Pancreas (tissue), 10 donors: ENCODE data around the gene MC2R. TPM values are rescaled to one million over a fixed set of nuclear protein-coding genes. Genes with fewer than 3 reads are reported as not detected.

ENCODE experiments used
- ATAC-seq, 4 donors: fragments of 200-7000 bp; cut with Tn5 transposase; one replicate each; pipeline versions ENCODE4 v1.8.0 to v1.9.1; 2020; ENCODE audit warnings: mild to moderate bottlenecking in 4 of 4, moderate library complexity in 4 of 4
- DNase-seq, 6 donors: peaks; one replicate each; pipeline ENCODE4 v3.0.0-alpha.2; 2020
- FAIRE-seq: peaks from 2 replicates; lab custom pipeline; 2012; peaks lifted over from hg19 to GRCh38; lab: Jason Lieb, UNC
- H3K27ac ChIP-seq, 4 donors: fragments of 200-600 bp; sonication (generic); 1 replicate in 3 of 4; 2 replicates in 1 of 4; pipeline versions ENCODE4 v1.5.0 to v1.8.0; 2020
- H3K27me3 ChIP-seq, 4 donors: fragments of 200-600 bp; one replicate each; pipeline ENCODE4 v1.8.0; 2021
- H3K36me3 ChIP-seq, 3 donors: fragments of 200-600 bp; sonication (generic) in 1 of 3; one replicate each; pipeline versions ENCODE4 v1.5.0 to v1.8.0; 2020 to 2021
- H3K4me1 ChIP-seq, 3 donors: fragments of 200-600 bp; one replicate each; pipeline ENCODE4 v1.8.0; 2021
- H3K4me3 ChIP-seq, 4 donors: fragments of 200-600 bp; sonication (generic) in 2 of 4; one replicate each; pipeline versions ENCODE4 v1.5.0 to v1.8.0; 2020 to 2021
- H3K9me3 ChIP-seq, 4 donors: fragments of 200-600 bp; one replicate each; pipeline ENCODE4 v1.8.0; 2021
- CTCF ChIP-seq, 4 donors: fragments of 200-600 bp; sonication (generic) in 3 of 4; IDR thresholded peaks; one replicate each; pipeline versions ENCODE4 v1.5.0 to v1.8.0; 2021; ENCODE audit warnings: antibody characterized with exemption in 4 of 4
- WGBS, 2 donors: extraction: QIAGEN DNeasy Blood & Tissue Kit; methylation state at CpG; one replicate each; pipeline ENCODE4 v1.1.7; 2013; 5-methylcytosine and 5-hydroxymethylcytosine counted together
- intact Hi-C, 3 donors: fragments of 100-400 bp; cut with DNase I; formaldehyde crosslinking; loops; one replicate each; pipeline versions ENCODE4 v1.11.1 to v1.14.2; 2022
- polyA plus RNA-seq, 2 donors: library from polyadenylated mRNA; stranded (reverse); fragments of 200-250 nt; gene quantifications; one replicate each; pipeline ENCODE4 v1.2.3, GENCODE V29; 2013
- total RNA-seq, 6 donors: library from RNA; stranded (reverse); fragmentation: NEBNext Ultra II Directional in 4 of 6; extraction: Animal tissue kit (Norgen Biotek cat#: 25700) in 4 of 6; gene quantifications; one replicate each; pipeline versions ENCODE4 v1.2.1 to v1.2.4, GENCODE V29; 2021 to 2023
- donor health status: healthy with polysubstance abuse.
- donor health status: DM: no; HTN: no; CAD: no; lungs with moderate emphysema.
- donor health status: DM: no; HTN: no; CAD: no.
- donor health status: control.
- donor health status: control.
- donor health status: Bipolar disorder and iron deficiency.
- donor health status: DM: yes; HTN: yes; CAD: no.
- donor health status: DM: no; HTN: no; CAD: no.
- donor health status: DM: no; HTN: no; CAD: no.
- donor health status: DM: yes; HTN: yes; CAD: no.

The MC2R gene
- total and polyA plus RNA-seq, 8 donors, result not detected

GRCh38 chr18:13900633-13901032 lies 14.7 kb downstream of the MC2R start:
- intact Hi-C loops, result no loop called here
- TF ChIP-seq CTCF (IDR thresholded peaks at IDR 0.05), result no peak
- Histone ChIP-seq H3K27me3 (no peaks in the 10 kb centered on the region), H3K36me3 (no peaks in the 10 kb centered on the region), H3K4me1 (no peaks in the 10 kb centered on the region), H3K9me3 (no peaks in the 10 kb centered on the region), H3K4me3 (no peak overlapping the region), H3K27ac (no peak overlapping the region)
- 8 to 13% methylated on average over 1 of the region's 1 CpG for WGBS, 2 donors
- no peak for DNase-seq
- ATAC-seq, result no peak
- no peak for FAIRE-seq

GRCh38 chr18:13895505-13896033 lies 19.8 kb downstream of the MC2R start:
- WGBS, 2 donors, result 43 to 49% methylated on average over 6 of the region's 6 CpGs
- FAIRE-seq, result no peak
- H3K4me3 ChIP-seq, result no peak overlapping the region
- DNase-seq, result no peak
- intact Hi-C loops, result no loop called here
- no peak for ATAC-seq
- H3K27me3 ChIP-seq, result no peaks in the 10 kb centered on the region
- H3K27ac ChIP-seq, result no peak overlapping the region
- no peaks in the 10 kb centered on the region for H3K9me3 ChIP-seq
- no peak for TF ChIP-seq CTCF (IDR thresholded peaks at IDR 0.05)
- H3K4me1 ChIP-seq, result no peaks in the 10 kb centered on the region
- H3K36me3 ChIP-seq, result no peaks in the 10 kb centered on the region

GRCh38 chr18:13894531-13894930 lies 20.8 kb downstream of the MC2R start:
- Histone ChIP-seq H3K4me1 (no peaks in the 10 kb centered on the region), H3K4me3 (no peak overlapping the region), H3K9me3 (no peaks in the 10 kb centered on the region), H3K27ac (no peak overlapping the region), H3K27me3 (no peaks in the 10 kb centered on the region), H3K36me3 (no peaks in the 10 kb centered on the region)
- DNase-seq (no peak), FAIRE-seq (no peak), ATAC-seq (no peak)
- intact Hi-C loops, result no loop called here
- no peak for TF ChIP-seq CTCF (IDR thresholded peaks at IDR 0.05)
- 44 to 58% methylated on average over 5 of the region's 5 CpGs for WGBS, 2 donors

GRCh38 chr18:13893418-13893760 lies 21.9 kb downstream of the MC2R start:
- no peak for ATAC-seq
- H3K9me3 ChIP-seq, result no peaks in the 10 kb centered on the region
- H3K4me1 ChIP-seq, result no peaks in the 10 kb centered on the region
- DNase-seq, result no peak
- FAIRE-seq, result no peak
- H3K36me3 ChIP-seq, result no peaks in the 10 kb centered on the region
- H3K27ac ChIP-seq, result no peak overlapping the region
- intact Hi-C loops, result no loop called here
- 33 to 43% methylated on average over 3 of the region's 3 CpGs for WGBS, 2 donors
- no peaks in the 10 kb centered on the region for H3K27me3 ChIP-seq
- no peak for TF ChIP-seq CTCF (IDR thresholded peaks at IDR 0.05)
- H3K4me3 ChIP-seq, result no peak overlapping the region

- Histone ChIP-seq H3K9me3 (no peaks in the 10 kb centered on the region), H3K4me3 (no peak overlapping the region), H3K27me3 (no peaks in the 10 kb centered on the region), H3K36me3 (no peaks in the 10 kb centered on the region), H3K27ac (no peak overlapping the region), H3K4me1 (no peaks in the 10 kb centered on the region)
- TF ChIP-seq CTCF (IDR thresholded peaks at IDR 0.05), result no peak
- DNase-seq, result no peak
- intact Hi-C loops, result no loop called here
- 54 to 57% methylated on average over 5 of the region's 5 CpGs for WGBS, 2 donors
- FAIRE-seq, result no peak
- ATAC-seq, result no peak
Observed at GRCh38 chr18:13892098-13892497, 23.2 kb downstream of the MC2R start.
